ENCODE measurements around the gene EBLN1. TPM values are rescaled to one million over a fixed set of nuclear protein-coding genes. Genes with fewer than 3 reads are reported as not detected.

Gene EBLN1
- total and polyA plus RNA-seq, 2 of the 8 experiments (the other 6 are each of a cell fraction or from before 2014, with no cell fraction given): not detected

DNA sequence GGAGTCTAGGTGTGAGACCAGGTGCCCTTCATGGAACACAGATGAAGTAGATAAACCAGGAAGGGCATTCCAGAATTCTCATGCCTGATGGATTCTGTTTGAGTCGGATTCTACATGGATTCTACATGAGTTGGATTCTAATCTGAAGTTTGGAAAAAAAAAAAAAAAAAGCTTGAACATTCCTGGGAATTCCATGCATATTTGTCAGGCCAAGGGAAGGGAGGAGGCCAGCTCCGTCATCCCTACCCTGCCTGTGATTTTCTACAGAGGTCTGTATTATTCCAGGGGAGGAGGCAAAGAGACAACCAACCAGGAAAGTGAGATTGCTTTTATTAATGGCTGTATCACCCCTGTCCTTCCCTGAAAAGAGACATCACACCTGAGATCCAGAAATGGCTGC lies 27.8 kb upstream of the EBLN1 start:
- Histone ChIP-seq H2BK5ac (ENCODE audit: low read depth, low read length) (no peak overlapping the region), H3K4me2 (ENCODE audit: insufficient read depth in 1 of 2, low read depth in 2 of 2, low read length in 2 of 2) (no peak overlapping the region), H3K14ac (ENCODE audit: insufficient read length) (no peak overlapping the region), H2BK12ac (ENCODE audit: low read depth, low read length) (no peak overlapping the region), H3K27me3 (replicated peaks in 1 of 4; ENCODE audit: control insufficient read depth in 3 of 4, extremely low read depth in 1 of 4, insufficient read depth in 3 of 4, low read length in 3 of 4) (peaks cover under 1 to 10% (median 4%) of the 10 kb centered on the region in 4 experiments; a peak in 6 of 7 replicates), H3K4me3 (ENCODE audit: extremely low read depth in 1 of 4, insufficient read depth in 2 of 4, low read depth in 3 of 4, low read length in 4 of 4) (no peak overlapping the region), H2BK120ac (replicated peaks; ENCODE audit: low read depth, low read length) (no peak overlapping the region), H2AFZ (ENCODE audit: low read length) (no peak overlapping the region), H3K4ac (replicated peaks; ENCODE audit: insufficient read length, low read depth, low read length) (no peak overlapping the region), H2AK5ac (ENCODE audit: low read depth, low read length) (no peak overlapping the region), H3K18ac (ENCODE audit: extremely low read depth, low read length) (no peak overlapping the region), H3K9me3 (ENCODE audit: insufficient read depth in 2 of 2, low read depth in 1 of 2, low read length in 1 of 2) (no peaks in the 10 kb centered on the region; a peak in 1 of 4 replicates), H3K23me2 (ENCODE audit: low read depth, low read length) (no peaks in the 10 kb centered on the region), H2BK20ac (ENCODE audit: low read length) (no peak overlapping the region), H3K23ac (ENCODE audit: insufficient read length) (no peak overlapping the region), H2BK15ac (ENCODE audit: low read length) (no peak overlapping the region), H3K27ac (ENCODE audit: low read depth, low read length) (no peak overlapping the region), H3K56ac (replicated peaks; ENCODE audit: insufficient read length, low read depth, low read length) (no peak overlapping the region), H3K4me1 (replicated peaks in 1 of 4; ENCODE audit: control insufficient read depth in 3 of 4, insufficient read depth in 4 of 4, low read length in 3 of 4) (no peaks in the 10 kb centered on the region; a peak in 1 of 7 replicates), H4K8ac (ENCODE audit: extremely low read depth, insufficient read depth, low read length) (no peak overlapping the region), H3K36me3 (ENCODE audit: control insufficient read depth in 2 of 4, insufficient read depth in 4 of 4, low read length in 3 of 4) (no peaks in the 10 kb centered on the region), H4K20me1 (replicated peaks in 1 of 2; ENCODE audit: control insufficient read depth in 1 of 2, insufficient read depth in 2 of 2, low read length in 2 of 2) (no peaks in the 10 kb centered on the region), H4K5ac (ENCODE audit: insufficient read length, low read depth, low read length) (no peak overlapping the region), H3K79me2 (ENCODE audit: control insufficient read depth in 1 of 2, insufficient read depth in 2 of 2, low read length in 2 of 2) (no peaks in the 10 kb centered on the region), H4K91ac (replicated peaks; ENCODE audit: insufficient read length, low read length) (no peak overlapping the region), H3K79me1 (ENCODE audit: low read depth, low read length) (no peaks in the 10 kb centered on the region), H3K9ac (replicated peaks in 1 of 4; ENCODE audit: extremely low read depth in 1 of 4, low read depth in 3 of 4, low read length in 3 of 4) (no peak overlapping the region)
- POLR2A ChIA-PET (ENCODE audit: partially characterized antibody): interaction anchor here (0.6 to 1.0 kb wide), 3 partner anchors 8 to 721 kb away, joined by 3 read pairs; no protein-coding TSS in a partner anchor
- DNase-seq (ENCODE audit: low read depth in 1 of 2, low spot score in 2 of 2): no peak
- no peak for FAIRE-seq
- WGBS, 2 experiments (ENCODE audit: extremely low coverage in 1 of 2, insufficient coverage in 1 of 2, insufficient read length in 1 of 2, insufficient replicate concordance in 2 of 2, low coverage in 1 of 2, low lambda C conversion rate in 2 of 2, missing lambda C conversion rate in 1 of 2): 76% methylated on average over 2 of the region's 2 CpGs; no CpG with 5 or more reads in 1 of the 2 experiments
- CTCF ChIA-PET (ENCODE audit: partially characterized antibody): interaction anchor here (0.5 to 3.3 kb wide), 4 partner anchors 14 to 248 kb away, joined by 3 to 20 read pairs (median 4); no protein-coding TSS in a partner anchor
- no peak for TF ChIP-seq CHD2 (IDR thresholded peaks at IDR 0.05; ENCODE audit: low read length)
- TF ChIP-seq TEAD4 (IDR thresholded peaks at IDR 0.05; ENCODE audit: low read depth, low read length): peak; percentile 69
- no peak for TF ChIP-seq NANOG (IDR thresholded peaks at IDR 0.05; ENCODE audit: insufficient read depth, low read depth, low read length, poor library complexity, severe bottlenecking)
- no peak for TF ChIP-seq PHF8 (conservative IDR thresholded peaks at IDR 0.05; ENCODE audit: low read depth, low read length)

All from H1 (cell line).